SIG-M5 treated with dmso at 0.1 percent for 504 hours (cell line): Measurements from ENCODE around the gene MARCHF7.
"Not testable (repeated sequence)": the region's sequence is repeated elsewhere in the genome, so short reads cannot be mapped to it uniquely, and the experiment has no call there.

ENCODE experiments used
- DNase-seq: peaks from one replicate; lab custom pipeline; 2025; ENCODE audit not compliant: unreplicated experiment; lab: John Stamatoyannopoulos, UW

The MARCHF7 gene, protein sequence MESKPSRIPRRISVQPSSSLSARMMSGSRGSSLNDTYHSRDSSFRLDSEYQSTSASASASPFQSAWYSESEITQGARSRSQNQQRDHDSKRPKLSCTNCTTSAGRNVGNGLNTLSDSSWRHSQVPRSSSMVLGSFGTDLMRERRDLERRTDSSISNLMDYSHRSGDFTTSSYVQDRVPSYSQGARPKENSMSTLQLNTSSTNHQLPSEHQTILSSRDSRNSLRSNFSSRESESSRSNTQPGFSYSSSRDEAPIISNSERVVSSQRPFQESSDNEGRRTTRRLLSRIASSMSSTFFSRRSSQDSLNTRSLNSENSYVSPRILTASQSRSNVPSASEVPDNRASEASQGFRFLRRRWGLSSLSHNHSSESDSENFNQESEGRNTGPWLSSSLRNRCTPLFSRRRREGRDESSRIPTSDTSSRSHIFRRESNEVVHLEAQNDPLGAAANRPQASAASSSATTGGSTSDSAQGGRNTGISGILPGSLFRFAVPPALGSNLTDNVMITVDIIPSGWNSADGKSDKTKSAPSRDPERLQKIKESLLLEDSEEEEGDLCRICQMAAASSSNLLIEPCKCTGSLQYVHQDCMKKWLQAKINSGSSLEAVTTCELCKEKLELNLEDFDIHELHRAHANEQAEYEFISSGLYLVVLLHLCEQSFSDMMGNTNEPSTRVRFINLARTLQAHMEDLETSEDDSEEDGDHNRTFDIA

DNA sequence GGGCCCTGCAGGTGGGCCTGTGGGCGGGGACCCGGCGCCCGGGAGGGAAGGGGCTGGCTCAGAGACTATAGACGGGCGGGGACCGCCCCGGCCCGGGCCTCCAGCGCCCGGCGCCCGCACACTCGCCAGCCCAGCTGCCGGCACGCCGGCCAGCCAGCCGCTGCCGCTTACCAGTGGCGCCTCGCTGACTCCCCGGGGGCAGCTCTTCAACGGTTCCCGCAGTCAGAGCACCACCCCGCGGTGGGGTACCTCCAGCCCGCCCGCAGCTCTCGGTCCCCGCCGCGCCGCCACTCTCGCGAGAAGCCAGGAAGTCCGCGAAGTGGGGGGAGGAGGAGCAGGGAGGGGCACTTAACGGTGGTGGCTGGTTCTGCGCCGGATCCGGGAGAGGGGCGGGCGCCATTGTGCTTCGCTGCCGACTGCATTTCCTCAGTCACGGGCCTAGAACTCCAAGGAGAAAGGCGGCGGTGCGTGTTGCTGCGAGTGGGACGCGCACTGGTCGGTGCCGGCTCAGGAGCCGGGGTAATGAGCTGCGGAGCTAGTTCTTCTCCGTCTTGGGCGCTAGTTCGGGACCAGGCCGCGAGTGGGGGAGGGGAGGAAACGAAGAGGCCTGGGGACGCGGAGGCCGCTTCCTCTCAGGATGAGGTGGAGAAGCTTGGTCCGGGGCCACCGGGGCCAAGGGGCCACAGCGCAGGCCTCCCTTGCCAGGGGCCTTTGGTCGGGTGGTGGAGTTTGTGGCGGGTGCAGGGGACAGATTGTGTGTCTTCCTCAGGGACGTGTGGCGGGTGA lies at the start of gene MARCHF7:
Gene MARCHF7, plus strand, starts transcription at position 364 of the 786 bp plus-strand sequence. CDS start 16,517 bp downstream, outside the sequence.
- peak; percentile 97 for DNase-seq

DNA sequence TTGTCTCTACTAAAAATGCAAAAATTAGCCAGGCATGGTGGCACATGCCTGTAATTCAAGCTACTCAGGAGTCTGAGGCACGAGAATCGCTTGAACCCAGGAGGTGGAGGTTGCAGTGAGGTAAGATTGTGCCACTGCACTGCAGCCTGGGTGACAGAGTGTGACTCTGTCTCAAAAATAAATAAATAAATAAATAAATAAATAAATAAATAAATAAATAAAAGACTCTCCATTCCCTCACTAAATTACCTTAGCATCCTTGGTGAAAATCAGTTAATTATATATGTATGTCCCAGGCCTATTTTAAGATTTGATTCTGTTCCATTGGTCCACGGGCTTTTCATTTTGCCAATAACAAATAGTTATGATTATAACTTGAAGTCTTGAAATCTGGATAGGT lies 44.9 kb upstream of the MARCHF7 start:
- DNase-seq: not testable (repeated sequence)

DNA sequence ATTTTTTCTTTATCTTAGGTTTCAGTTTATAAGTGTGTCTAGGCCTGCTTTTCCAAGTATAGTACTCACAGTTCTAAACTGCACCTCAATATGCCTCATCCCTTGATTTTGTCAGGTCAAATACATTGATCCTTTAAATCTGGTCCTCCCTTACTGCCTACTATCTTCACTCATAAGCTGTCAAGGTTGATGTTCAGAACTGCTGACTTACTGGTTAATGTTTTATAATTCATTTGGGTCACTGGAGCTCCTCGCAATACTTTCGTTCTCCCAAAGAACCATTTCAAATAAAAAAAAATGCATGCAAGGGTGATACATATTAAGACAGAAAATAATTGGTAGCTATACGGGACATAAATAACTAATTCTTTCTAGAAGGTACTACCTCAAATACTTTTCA lies 41.3 kb upstream of the MARCHF7 start:
- no peak for DNase-seq

DNA sequence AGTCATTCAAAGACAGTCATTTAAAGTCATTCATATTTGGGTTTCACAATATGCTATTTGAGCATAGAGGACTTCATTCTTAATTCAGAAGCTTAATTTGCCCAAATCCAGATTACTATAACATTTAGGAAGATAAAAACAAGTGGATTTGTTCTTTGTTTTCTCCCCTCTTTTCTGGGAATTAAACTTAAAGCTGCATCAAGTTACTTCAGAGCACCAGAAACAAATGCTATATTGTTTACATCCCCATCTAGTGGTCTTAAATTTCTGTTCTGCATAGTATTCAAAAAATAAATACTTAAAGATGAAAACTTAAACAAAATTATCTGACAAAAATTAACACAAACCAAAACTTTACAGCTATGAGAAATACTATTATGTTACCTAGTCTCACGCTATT lies 34.7 kb upstream of the MARCHF7 start:
- DNase-seq: no peak

DNA sequence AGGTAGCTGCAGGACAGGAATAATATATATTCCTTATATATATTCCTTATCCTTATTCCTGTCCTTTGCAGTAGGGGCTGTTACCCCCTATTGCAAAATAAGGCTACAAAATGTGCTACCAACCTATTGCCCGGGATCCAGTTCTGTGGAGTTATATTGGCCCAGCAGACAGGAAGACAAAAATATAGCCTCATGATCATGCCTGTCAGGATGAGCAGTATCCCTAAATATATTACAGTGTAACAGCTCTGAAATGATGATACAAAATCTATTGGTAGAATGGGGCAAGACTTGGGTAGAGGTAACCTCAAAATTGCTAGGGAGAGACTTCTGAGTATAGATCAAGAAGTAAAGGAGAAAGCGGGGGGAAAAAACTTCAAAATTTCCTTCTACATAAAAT lies 31.6 kb upstream of the MARCHF7 start:
- DNase-seq: no peak

DNA sequence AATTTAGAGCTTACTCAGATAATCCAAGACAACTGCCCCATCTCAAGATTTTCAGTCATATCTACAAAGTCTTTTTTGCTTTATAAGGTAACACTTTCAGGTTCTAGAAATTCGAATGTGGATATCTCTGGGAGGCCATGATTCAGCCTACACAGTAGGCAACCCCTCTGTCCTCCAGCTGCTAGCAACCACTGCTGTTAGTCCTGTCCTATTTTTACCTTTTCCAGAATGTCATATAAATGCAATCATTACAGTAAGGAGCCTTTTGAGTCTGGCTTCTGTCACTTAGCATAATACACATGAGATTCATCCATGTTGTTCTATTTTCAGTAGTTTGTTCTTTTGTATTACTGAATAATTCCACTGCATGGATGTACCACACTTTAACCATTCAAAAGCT lies 28.5 kb upstream of the MARCHF7 start:
- no peak for DNase-seq

DNA sequence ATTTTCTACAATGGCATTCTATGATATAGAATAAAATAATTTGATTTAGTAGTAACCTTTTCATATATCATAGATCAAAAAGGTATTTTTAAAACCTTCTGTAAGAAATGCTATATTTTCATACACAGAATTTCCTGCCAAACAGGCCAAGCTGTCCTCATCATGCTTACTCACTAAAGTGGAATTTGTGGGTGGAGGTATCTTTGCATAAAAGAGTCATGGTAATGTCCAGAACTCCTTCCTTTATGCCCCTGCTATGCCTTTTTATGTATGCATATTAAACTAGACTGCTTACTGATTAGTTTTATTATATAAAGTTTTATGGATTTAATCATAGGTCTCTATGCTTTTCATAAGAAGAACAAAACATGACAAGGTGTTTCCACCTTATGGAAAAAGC lies 27.5 kb upstream of the MARCHF7 start:
- no peak for DNase-seq

DNA sequence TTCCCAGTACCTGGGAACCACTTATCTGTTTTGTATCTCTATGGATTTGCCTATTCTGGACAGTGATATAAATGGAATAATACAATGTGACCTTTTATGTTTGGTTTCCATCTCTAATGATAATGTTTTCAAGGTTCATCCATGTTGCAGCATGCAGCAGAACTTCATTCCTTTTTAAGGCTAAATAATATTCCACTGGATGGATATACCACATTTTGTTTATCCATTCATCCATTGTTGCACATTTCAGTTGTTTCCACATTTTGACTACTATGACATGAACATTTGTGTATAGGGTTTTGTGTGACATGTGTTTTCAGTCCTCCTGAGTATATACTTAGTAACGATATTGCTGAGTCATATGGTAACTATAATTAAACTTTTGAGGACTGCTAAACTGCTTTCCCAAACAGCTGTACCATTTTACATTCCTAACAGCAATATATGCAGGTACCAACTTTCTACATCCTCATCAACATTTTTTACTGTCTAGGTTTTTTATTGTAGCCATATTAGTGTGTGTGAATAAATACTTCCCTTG lies 17.7 kb upstream of the MARCHF7 start:
- DNase-seq: no peak

DNA sequence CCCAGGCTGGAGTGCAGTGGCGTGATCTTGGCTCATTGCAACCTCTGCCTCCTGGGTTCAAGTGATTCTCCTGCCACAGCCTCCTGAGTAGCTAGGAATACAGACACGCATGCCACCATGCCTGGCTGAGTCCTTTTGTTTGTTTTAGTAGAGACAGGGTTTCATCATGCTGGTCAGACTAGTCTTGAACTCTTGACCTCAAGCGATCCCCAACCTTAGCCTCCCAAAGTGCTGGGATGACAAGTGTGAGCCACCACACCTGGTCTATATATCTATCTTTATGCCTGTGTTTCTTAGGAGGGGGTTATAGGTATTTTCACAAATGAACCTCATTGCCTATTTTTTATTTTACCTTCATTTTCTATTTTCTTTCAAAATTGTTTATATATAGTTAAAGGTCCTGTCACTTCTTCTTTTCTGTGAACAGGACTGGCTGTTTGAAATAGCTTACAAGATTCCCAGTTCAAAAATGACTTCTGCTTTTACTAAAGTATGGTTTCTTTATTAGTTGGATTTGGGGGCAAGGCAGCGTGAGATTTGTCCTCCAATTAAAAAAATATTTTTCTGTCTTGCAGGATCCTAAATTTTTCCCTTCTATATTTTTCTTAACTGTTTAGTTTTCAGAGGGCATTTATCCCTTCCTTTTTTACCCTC lies 16.4 kb upstream of the MARCHF7 start:
- peak; percentile 92 for DNase-seq

DNA sequence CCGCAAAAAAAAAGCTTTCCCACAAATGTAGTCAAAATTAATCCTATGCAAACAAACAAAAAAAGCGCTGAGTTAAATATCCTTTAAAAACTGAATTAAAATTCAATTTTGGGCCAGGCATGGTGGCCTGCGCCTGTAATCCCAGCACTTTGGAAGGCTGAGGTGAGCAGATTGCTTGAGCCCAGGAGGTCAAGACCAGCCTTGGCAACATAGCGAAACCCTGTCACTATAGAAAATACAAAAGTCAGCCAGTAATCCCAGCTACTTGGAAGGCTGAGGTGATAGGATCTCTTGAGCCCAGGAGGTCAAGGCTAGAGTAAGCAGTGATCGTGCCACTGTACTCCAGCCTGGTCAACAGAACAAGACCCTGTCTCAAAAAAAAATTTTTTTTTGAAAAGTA lies 8.8 kb upstream of the MARCHF7 start:
- no peak for DNase-seq

DNA sequence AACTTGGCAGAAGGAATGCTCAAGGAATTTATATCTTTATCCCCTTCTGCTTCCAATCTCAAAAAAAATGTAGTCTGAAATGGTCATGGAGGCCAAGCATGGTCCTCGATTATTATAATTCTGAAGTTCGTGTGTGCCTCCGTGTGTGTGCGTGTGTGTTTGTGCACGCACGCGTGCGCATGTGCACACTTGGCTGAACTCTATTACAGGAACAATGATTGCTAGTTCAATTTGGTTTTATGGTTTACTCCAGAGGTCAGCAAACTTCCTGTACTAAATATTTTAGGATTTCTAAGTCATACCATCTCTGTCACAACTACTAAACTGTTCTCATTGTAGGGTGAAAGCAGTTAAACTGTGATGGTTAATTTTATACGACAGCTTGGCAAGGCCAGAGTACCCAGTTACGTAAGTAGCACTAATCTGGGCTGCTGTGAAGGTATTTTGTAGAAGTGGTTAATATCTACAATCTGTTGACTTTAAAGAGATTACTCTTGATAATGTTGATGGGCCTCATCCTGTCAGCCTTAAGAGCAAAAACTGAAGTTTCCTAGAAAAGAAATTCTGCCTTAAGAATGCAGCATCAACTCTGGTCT lies 5.8 kb upstream of the MARCHF7 start:
- DNase-seq: peak; percentile 54

DNA sequence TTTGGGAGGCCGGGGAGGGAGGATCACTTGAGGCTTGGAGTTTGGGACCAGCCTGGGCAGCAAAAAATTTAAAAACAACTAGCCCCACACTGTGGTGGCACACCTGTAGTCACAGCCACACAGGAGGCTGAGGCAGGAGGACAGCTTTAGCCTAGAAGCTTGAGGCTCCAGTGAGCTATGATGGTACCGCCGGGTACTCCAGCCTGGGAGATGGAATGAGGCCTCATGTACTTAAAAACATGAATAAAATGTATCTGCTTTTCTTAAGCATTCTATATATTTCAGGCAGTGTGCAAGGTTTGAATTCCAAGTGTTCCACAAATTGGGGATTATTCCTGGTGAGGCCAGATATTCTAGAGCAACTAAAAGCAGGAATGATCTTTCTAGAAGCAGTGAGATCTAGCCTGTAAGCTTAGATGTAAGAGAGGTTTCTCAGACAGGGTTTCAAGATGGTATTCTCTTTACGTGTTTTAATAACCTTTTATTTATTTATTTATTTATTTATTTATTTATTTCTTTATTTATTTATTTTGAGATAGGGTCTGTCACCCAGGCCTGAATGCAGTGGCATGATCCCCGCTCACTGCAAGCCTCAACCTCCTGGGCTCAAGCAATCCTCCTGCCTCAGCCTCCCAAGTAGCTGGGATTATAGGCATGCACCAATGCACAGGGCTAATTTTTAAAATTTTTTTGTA lies 4.1 kb upstream of the MARCHF7 start:
- DNase-seq: no peak

DNA sequence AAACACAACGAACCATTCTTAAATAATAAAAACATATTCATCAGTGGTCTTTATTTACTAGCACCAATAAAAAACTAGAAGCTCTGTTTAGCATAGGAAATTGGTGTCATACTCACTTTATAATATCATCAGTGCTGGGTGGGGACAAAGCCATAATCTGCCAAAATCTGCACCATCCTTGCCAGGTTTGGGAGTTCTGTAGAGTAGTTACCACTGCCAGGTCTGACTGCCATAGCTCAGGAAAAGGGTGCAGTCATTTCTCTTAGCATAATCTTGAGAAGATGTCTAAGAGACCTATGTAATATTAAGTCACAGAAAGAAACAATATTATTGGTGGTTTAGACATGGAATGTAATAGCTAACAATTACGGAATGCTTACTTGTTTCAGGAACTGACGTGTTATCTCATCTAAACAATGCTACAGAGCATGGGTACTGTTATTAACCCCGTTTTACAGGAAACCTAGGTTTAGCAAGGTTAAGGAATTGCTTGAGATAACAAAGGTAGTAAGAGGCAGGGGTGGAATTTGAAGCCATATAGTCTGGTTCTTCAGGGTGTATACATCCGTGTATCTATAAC lies 1.6 kb upstream of the MARCHF7 start:
- no peak for DNase-seq

DNA sequence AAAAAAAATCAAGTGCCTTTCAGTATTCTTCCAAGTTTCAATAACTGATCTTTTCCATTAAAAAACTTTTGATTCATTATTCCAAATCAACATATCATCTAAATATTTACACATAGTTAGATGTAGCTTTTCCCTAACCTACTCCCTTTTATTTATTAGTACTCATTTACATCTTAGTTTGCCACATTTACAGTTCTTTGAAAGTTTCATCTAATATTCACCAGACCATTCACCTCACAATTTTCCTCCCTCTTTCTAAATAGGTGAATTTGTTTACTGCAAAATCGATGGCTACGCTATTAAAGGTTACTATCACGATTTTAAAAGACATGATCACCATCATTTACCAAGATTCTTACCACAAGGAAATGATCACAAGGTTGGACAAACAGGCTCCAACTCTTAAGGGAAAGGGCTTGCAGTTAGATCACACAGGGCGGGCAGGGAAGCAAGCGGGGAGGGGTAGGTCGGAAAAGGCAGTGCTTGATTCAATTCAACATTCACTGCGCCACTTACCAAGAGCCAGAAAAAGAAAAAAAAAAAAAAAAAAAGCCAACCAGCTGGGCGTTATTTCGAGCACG lies 654 bp upstream of the MARCHF7 start:
- DNase-seq: no peak

DNA sequence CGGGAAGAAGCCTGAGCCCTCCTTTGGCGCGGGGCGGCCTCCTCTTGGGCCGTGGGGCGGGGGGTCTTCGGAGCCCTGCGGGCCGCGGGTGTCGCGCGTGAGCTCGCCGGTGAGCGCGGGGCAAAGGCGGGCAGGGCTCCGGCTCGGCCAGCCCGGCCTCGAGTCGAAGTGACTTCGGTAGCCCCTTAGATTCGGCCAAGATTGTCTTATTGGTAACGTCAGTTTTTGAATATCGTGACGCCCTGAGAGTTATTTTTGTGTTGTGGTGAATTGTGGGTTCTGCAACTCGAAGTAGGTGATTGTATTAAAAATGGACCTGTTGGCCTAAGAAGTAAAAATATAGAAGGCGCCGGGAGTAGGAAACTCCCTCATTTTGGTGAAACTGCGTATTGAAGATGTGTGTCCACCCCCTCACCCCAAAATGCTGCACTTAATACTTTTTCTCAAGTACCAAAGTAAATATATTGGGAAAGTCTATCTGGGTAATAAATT lies 669 bp downstream of the MARCHF7 start:
- DNase-seq: peak; percentile 38

DNA sequence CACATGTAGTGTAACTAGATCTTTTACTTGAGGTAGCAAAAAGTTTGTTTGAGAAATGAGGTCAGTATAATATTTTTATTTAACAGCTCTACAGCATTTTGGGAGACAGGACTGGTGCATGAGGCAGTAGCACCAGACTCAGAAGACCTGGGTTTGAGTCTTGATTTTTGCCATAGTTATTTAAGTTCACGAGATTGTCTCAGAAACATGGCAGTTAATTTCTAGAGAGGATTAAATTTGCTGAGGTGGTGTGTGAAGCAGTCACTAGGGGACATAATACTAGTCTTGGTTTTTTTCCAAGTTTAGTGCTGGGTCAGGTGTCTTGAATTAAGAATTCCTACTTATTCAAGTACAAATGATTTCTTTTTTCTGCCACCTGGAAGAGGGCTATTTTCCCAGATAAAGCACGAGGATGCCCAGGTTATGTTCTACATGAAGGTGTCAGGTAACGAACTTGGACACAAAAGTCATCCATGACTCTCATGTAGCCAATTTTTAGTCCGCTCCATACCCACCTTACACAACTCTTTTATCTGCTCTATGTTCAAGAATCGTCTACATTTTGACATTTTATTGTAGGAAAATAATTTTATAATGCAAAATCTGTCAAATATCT lies 1.4 kb downstream of the MARCHF7 start:
- peak; percentile 35 for DNase-seq

DNA sequence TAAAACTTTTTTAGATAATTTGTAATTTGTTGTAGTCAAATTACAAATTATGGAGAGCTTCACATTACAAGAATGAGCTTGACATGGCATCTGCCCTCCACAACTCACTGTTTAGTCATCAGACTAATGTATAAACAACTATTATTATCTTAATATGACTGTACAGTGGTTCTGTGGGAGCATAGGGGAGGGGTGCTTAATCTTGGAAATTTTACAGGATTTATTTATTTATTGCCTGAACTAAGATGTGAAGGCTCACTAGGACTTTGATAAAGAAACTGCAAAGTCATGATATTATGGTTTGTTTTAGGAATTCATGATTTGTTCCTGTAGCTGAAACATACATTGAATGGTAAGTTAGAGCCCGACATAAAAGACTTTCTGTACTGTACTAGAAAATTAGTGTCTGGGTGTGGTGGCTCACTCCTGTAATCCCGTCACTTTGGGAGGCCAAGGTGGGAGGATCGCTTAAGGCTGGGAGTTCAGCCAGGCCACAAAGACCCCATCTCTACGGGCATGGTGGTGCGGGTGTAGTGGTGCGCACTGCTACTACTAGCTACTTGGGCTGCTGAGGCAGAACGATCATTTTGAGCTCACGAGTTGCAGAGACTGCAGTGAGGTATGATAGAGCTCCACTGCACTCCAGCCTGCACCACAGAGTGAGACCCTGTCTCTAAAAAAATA lies 2.1 kb downstream of the MARCHF7 start:
- DNase-seq: no peak

DNA sequence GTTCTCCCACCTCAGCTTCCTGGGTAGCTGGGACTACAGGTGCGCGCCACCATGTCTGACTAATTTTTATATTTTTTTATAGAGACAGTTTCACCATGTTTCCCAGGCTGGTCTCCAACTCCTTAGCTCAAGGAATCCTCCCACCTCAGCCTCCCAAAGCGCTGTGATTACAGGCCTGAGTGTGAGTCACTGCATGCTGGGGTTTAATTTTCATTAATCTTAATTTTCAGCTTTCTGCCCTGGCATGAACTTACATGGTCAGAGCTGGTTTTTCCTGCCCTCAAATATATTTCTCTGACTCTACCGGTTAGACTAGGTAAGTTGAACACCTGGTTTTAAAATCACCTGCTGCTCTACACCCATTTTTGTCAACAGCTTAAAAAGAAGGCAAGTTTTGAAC lies 3.1 kb downstream of the MARCHF7 start:
- DNase-seq: peak; percentile 37
